Chondrocyte (in vitro differentiated cells): ENCODE data around the gene MPC2. TPM values are rescaled to one million over a fixed set of nuclear protein-coding genes. Genes with fewer than 3 reads are reported as not detected.

Experiments used
- DNase-seq: peaks from one replicate; pipeline ENCODE4 v3.0.0; 2021; ENCODE audit warnings: mixed read lengths, low spot score
- H3K27ac Mint-ChIP-seq: one replicate; pipeline ENCODE4 v1.8.0; 2021; ENCODE audit warnings: mild to moderate bottlenecking, moderate library complexity, mixed read lengths; ENCODE audit not compliant: unreplicated experiment
- H3K27me3 Mint-ChIP-seq: 2 replicates; pipeline ENCODE4 v1.8.0; 2021; ENCODE audit warnings: low read depth, mixed read lengths
- H3K36me3 Mint-ChIP-seq: 2 replicates; pipeline ENCODE4 v1.8.0; 2021; ENCODE audit warnings: low read depth, mixed read lengths
- H3K4me1 Mint-ChIP-seq: 2 replicates; pipeline ENCODE4 v1.8.0; 2021; ENCODE audit warnings: low read depth, mild to moderate bottlenecking, mixed read lengths
- H3K4me3 Mint-ChIP-seq: one replicate; pipeline ENCODE4 v1.8.0; 2021; ENCODE audit warnings: mild to moderate bottlenecking, moderate library complexity, mixed read lengths; ENCODE audit not compliant: unreplicated experiment
- H3K9me3 Mint-ChIP-seq: 2 replicates; pipeline ENCODE4 v1.8.0; 2021; ENCODE audit warnings: low read depth, mixed read lengths
- total RNA-seq: library from RNA; stranded (reverse); gene quantifications from 3 replicates; pipeline ENCODE4 v1.2.1, GENCODE V29; 2021
- TF ChIP-seq, protein P1 (sequence below): fragments of 200-600 bp; sonication (generic); IDR thresholded peaks from 2 replicates; pipeline ENCODE4 v1.5.0; 2021; ENCODE audit warnings: antibody characterized with exemption, mild to moderate bottlenecking, moderate library complexity

The MPC2 gene
- total RNA-seq, 1 donor from 2014 or later, result 50.4 TPM

DNA sequence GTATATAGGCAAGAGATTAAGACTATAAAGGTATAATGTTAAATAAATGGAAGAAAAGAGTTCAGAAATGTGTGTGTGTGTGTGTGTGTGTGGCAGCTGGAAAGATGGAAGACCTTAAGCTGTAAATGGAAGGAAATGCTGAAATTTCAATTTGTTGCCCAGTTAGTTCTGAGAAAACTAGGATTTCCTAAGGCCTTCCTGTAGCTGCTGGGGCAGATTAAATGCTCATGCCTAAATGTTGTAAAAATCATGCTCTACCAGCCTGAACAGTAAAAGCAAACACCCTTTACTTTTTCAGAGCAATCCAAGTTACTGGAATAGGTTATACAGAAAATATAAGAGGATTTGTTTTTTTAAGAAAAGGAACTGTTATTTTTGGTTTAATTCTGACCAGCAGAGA is 31.2 kb downstream of the MPC2 start:
- Mint-ChIP-seq H3K36me3 (peaks cover 2% of the 10 kb centered on the region), H3K4me1 (peaks cover 26% of the 10 kb centered on the region), H3K27ac (peak overlapping the region; percentile 70), H3K9me3 (peaks cover 9% of the 10 kb centered on the region), H3K27me3 (no peaks in the 10 kb centered on the region), H3K4me3 (no peak overlapping the region)
- TF ChIP-seq, protein P1, sequence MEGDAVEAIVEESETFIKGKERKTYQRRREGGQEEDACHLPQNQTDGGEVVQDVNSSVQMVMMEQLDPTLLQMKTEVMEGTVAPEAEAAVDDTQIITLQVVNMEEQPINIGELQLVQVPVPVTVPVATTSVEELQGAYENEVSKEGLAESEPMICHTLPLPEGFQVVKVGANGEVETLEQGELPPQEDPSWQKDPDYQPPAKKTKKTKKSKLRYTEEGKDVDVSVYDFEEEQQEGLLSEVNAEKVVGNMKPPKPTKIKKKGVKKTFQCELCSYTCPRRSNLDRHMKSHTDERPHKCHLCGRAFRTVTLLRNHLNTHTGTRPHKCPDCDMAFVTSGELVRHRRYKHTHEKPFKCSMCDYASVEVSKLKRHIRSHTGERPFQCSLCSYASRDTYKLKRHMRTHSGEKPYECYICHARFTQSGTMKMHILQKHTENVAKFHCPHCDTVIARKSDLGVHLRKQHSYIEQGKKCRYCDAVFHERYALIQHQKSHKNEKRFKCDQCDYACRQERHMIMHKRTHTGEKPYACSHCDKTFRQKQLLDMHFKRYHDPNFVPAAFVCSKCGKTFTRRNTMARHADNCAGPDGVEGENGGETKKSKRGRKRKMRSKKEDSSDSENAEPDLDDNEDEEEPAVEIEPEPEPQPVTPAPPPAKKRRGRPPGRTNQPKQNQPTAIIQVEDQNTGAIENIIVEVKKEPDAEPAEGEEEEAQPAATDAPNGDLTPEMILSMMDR, result no peak
- no peak for DNase-seq

DNA sequence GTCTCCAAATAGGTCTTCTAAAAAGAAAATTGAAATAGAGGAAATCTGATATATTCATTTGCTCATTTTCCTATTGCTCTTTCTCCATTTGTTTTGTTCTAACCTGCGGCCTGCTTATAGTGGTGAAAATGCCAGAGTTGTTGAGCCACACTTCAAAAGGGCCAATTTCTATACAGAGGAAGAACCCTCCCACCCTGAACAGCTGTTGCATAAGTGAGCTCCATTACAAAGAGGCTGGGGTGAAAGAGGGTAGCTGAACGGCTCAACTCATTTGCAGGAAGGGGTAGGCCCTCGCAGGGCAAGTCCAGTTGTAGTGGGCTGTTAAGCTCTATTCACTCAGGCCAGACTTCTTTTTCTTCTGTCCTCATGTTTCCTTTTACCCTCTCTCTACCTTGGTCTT is 31.7 kb downstream of the MPC2 start:
- Mint-ChIP-seq H3K27me3 (no peaks in the 10 kb centered on the region), H3K27ac (peak overlapping the region; percentile 70), H3K4me3 (no peak overlapping the region), H3K9me3 (peaks cover 6% of the 10 kb centered on the region), H3K36me3 (peaks cover 2% of the 10 kb centered on the region), H3K4me1 (peaks cover 22% of the 10 kb centered on the region)
- DNase-seq, result no peak
- TF ChIP-seq, protein P1, result no peak

DNA sequence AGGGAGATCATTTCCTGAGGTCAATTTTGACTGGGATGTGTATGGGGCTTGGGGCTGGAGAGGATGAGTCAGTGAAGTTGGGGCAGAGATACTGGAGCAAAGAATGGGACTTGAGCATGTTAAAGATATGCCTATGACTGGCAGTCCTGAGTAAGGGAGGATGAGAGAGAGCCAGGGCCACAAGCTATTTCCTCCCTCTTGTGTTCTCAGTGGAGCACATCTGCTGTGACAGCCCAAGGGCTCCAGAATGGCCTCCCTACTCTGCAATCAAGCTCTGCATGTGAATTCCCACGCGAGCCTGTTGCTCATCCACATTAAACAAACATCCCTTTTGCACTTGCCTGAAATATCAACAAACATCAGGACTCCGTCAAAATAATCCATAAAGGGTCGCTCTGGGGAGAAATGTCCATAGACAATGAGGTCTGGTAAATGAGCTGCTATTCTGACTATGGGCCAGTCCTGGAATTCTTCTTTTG is 32.2 kb downstream of the MPC2 start:
- TF ChIP-seq, protein P1, result no peak
- Mint-ChIP-seq H3K9me3 (peaks cover 2% of the 10 kb centered on the region), H3K4me3 (no peak overlapping the region), H3K27ac (peak overlapping the region; percentile 70), H3K27me3 (no peaks in the 10 kb centered on the region), H3K4me1 (peaks cover 19% of the 10 kb centered on the region), H3K36me3 (no peaks in the 10 kb centered on the region)
- DNase-seq, result no peak

GRCh38 chr1:167900907-167901306 is 36.0 kb downstream of the MPC2 start:
- H3K4me3 Mint-ChIP-seq, result no peak overlapping the region
- no peaks in the 10 kb centered on the region for H3K9me3 Mint-ChIP-seq
- DNase-seq, result no peak
- no peaks in the 10 kb centered on the region for H3K36me3 Mint-ChIP-seq
- no peak overlapping the region for H3K27ac Mint-ChIP-seq
- H3K27me3 Mint-ChIP-seq, result no peaks in the 10 kb centered on the region
- peaks cover 18% of the 10 kb centered on the region for H3K4me1 Mint-ChIP-seq
- TF ChIP-seq, protein P1, result no peak

DNA sequence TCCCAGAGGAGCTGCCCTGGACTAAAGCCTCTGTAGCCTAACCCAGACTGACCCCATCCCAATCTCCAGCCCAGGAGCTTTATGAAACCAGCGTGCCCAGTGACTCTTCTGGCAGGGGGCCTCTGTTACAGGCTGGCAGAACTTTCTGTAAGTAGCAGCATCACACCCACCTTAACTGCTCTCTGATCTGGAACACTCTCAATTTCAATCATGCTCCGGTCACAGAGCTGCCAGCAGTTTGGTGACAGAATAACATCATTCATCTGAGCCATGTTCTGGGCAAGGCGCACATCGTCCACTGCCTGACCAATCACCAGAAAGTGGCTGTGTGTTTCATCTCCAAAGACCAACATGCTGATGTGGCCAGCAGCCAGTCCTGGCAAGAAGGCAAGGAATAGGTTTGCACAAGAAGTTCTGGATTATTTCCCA is 37.6 kb downstream of the MPC2 start:
- Mint-ChIP-seq H3K4me3 (no peak overlapping the region), H3K9me3 (no peaks in the 10 kb centered on the region), H3K27ac (no peak overlapping the region), H3K36me3 (no peaks in the 10 kb centered on the region), H3K4me1 (peaks cover 1% of the 10 kb centered on the region), H3K27me3 (no peaks in the 10 kb centered on the region)
- TF ChIP-seq, protein P1, result no peak
- no peak for DNase-seq
